Measurements from ENCODE around the gene USP14. TPM values are rescaled to one million over a fixed set of nuclear protein-coding genes. Genes with fewer than 3 reads are reported as not detected.

Gene USP14
- total and polyA plus RNA-seq, 2 of the 8 experiments (the other 6 are each of a cell fraction or from before 2014, with no cell fraction given) = 14.8 to 91.1 TPM

GRCh38 chr18:210075-210474 lies 51.7 kb downstream of the USP14 start:
- H2BK20ac ChIP-seq (ENCODE audit: low read length) = no peak overlapping the region

More at GRCh38 chr18:210075-210474, 51.7 kb downstream of the USP14 start:
- POLR2A ChIA-PET (ENCODE audit: partially characterized antibody) = interaction anchor here (0.9 kb wide), 1 partner anchor 16 kb away, joined by 3 read pairs; no protein-coding TSS in a partner anchor
- Histone ChIP-seq H3K23me2 (ENCODE audit: low read depth, low read length) (no peaks in the 10 kb centered on the region), H3K9me3 (ENCODE audit: insufficient read depth in 2 of 2, low read depth in 1 of 2, low read length in 1 of 2) (no peaks in the 10 kb centered on the region), H3K4ac (replicated peaks; ENCODE audit: insufficient read length, low read depth, low read length) (no peak overlapping the region), H3K79me1 (ENCODE audit: low read depth, low read length) (no peaks in the 10 kb centered on the region; the same call in 1 of the 2 replicates), H3K27ac (ENCODE audit: low read depth, low read length) (no peak overlapping the region), H3K27me3 (replicated peaks in 1 of 4; ENCODE audit: control insufficient read depth in 3 of 4, extremely low read depth in 1 of 4, insufficient read depth in 3 of 4, low read length in 3 of 4) (no peaks in the 10 kb centered on the region), H3K9ac (replicated peaks in 1 of 4; ENCODE audit: extremely low read depth in 1 of 4, low read depth in 3 of 4, low read length in 3 of 4) (no peak overlapping the region), H2BK120ac (replicated peaks; ENCODE audit: low read depth, low read length) (no peak overlapping the region), H3K4me3 (ENCODE audit: extremely low read depth in 1 of 4, insufficient read depth in 2 of 4, low read depth in 3 of 4, low read length in 4 of 4) (peak overlapping the region in 1 of 4 experiments; percentile 23; a peak in 1 of 8 replicates), H2BK5ac (ENCODE audit: low read depth, low read length) (no peak overlapping the region), H2AFZ (ENCODE audit: low read length) (no peak overlapping the region), H3K18ac (ENCODE audit: extremely low read depth, low read length) (no peak overlapping the region), H2BK12ac (ENCODE audit: low read depth, low read length) (no peak overlapping the region), H2BK15ac (ENCODE audit: low read length) (no peak overlapping the region), H3K23ac (ENCODE audit: insufficient read length) (no peak overlapping the region), H3K14ac (ENCODE audit: insufficient read length) (no peak overlapping the region), H3K4me2 (ENCODE audit: insufficient read depth in 1 of 2, low read depth in 2 of 2, low read length in 2 of 2) (no peak overlapping the region), H4K20me1 (replicated peaks in 1 of 2; ENCODE audit: control insufficient read depth in 1 of 2, insufficient read depth in 2 of 2, low read length in 2 of 2) (no peaks in the 10 kb centered on the region), H4K8ac (ENCODE audit: extremely low read depth, insufficient read depth, low read length) (no peak overlapping the region), H3K4me1 (replicated peaks in 1 of 4; ENCODE audit: control insufficient read depth in 3 of 4, insufficient read depth in 4 of 4, low read length in 3 of 4) (peaks cover 0 to 3% (median 0%) of the 10 kb centered on the region in 4 experiments; a peak in 1 of 7 replicates), H3K36me3 (ENCODE audit: control insufficient read depth in 2 of 4, insufficient read depth in 4 of 4, low read length in 3 of 4) (peaks cover 9 to 50% (median 37%) of the 10 kb centered on the region in 4 experiments), H3K79me2 (ENCODE audit: control insufficient read depth in 1 of 2, insufficient read depth in 2 of 2, low read length in 2 of 2) (no peaks in the 10 kb centered on the region; a peak in 1 of 4 replicates), H2AK5ac (ENCODE audit: low read depth, low read length) (no peak overlapping the region), H3K56ac (replicated peaks; ENCODE audit: insufficient read length, low read depth, low read length) (no peak overlapping the region), H4K91ac (replicated peaks; ENCODE audit: insufficient read length, low read length) (no peak overlapping the region), H4K5ac (ENCODE audit: insufficient read length, low read depth, low read length) (no peak overlapping the region)
- TF ChIP-seq TCF12 (IDR thresholded peaks at IDR 0.05; ENCODE audit: low read depth, low read length) (no peak), SP4 (IDR thresholded peaks at IDR 0.05; ENCODE audit: low read length) (no peak), TEAD4 (IDR thresholded peaks at IDR 0.05; ENCODE audit: low read depth, low read length) (no peak), KDM5A (IDR thresholded peaks at IDR 0.05; ENCODE audit: low read length) (no peak), ASH2L (IDR thresholded peaks at IDR 0.05; ENCODE audit: low read length) (no peak), EZH2 (IDR thresholded peaks at IDR 0.05; ENCODE audit: low read depth, low read length, severe bottlenecking) (no peak), EGR1 (IDR thresholded peaks at IDR 0.05; ENCODE audit: borderline replicate concordance, low read depth, low read length) (no peak), CBX5 (IDR thresholded peaks at IDR 0.05; ENCODE audit: low read depth, low read length) (no peak), JUN (IDR thresholded peaks at IDR 0.05; ENCODE audit: low read depth, low read length) (no peak)
- WGBS, 2 experiments (ENCODE audit: extremely low coverage in 1 of 2, insufficient coverage in 1 of 2, insufficient read length in 1 of 2, insufficient replicate concordance in 2 of 2, low coverage in 1 of 2, low lambda C conversion rate in 2 of 2, missing lambda C conversion rate in 1 of 2) = 79% methylated on average over 1 of the region's 1 CpG; no CpG with 5 or more reads in 1 of the 2 experiments
- CTCF ChIA-PET (ENCODE audit: partially characterized antibody) = no interaction called here
- FAIRE-seq (no peak), DNase-seq (ENCODE audit: low read depth in 1 of 2, low spot score in 2 of 2) (no peak)
